Ovary (tissue), 9 donors: ENCODE results near the gene TRIM66. TPM values are rescaled to one million over a fixed set of nuclear protein-coding genes. Genes with fewer than 3 reads are reported as not detected.

Experiments used
- DNase-seq, 5 donors: peaks; one replicate each; pipeline ENCODE4 v3.0.0-alpha.2; 2019 to 2020
- H3K27ac ChIP-seq, 2 donors: fragments of 200-600 bp; one replicate each; pipeline versions ENCODE4 v1.5.1 to v1.8.0; 2019 to 2022
- H3K27me3 ChIP-seq: fragments of 200-600 bp; one replicate; pipeline ENCODE4 v1.8.0; 2022
- H3K36me3 ChIP-seq: fragments of 200-600 bp; sonication (generic); one replicate; pipeline ENCODE4 v1.5.1; 2019
- H3K4me1 ChIP-seq: one replicate; pipeline ENCODE4 v1.8.1; 2013; ENCODE audit warnings: mild to moderate bottlenecking, moderate library complexity; ENCODE audit not compliant: insufficient read depth
- H3K4me3 ChIP-seq: fragments of 200-600 bp; sonication (generic); one replicate; pipeline ENCODE4 v1.5.1; 2017
- H3K9me3 ChIP-seq, 2 donors: fragments of 200-600 bp in 1 of 2; sonication (generic) in 1 of 2; one replicate each; pipeline versions ENCODE4 v1.5.1 to v1.8.1; 2013 to 2019; ENCODE audit warnings: mild to moderate bottlenecking in 1 of 2, moderate library complexity in 1 of 2
- EP300 ChIP-seq: sonication (generic); formaldehyde crosslinking; IDR thresholded peaks from one replicate; pipeline ENCODE4 v1.6.1; 2017; ENCODE audit warnings: antibody characterized with exemption
- POLR2A ChIP-seq: fragments of 450-650 bp; IDR thresholded peaks from one replicate; pipeline ENCODE4 v1.6.1; 2017; ENCODE audit warnings: antibody characterized with exemption, mild to moderate bottlenecking, moderate library complexity
- WGBS, 3 donors: extraction: QIAGEN DNeasy Blood & Tissue Kit in 1 of 3; methylation state at CpG; one replicate each; pipeline versions ENCODE4 v1.1.5 to v1.1.7; 2013 to 2017; 5-methylcytosine and 5-hydroxymethylcytosine counted together
- intact Hi-C, 4 donors: fragments of 100-400 bp; cut with DNase I; formaldehyde crosslinking; loops; one replicate each; pipeline versions ENCODE4 v1.11.0 to v1.15.1; 2022 to 2023
- polyA plus RNA-seq, 2 donors: library from polyadenylated mRNA; stranded (reverse); fragments of 200-250 nt in 1 of 2; fragments of 350-450 nt in 1 of 2; fragmentation: Illumina TruSeq in 1 of 2; extraction: RNeasy Lipid Tissue Mini Kit (QIAGEN cat#74804) in 1 of 2; gene quantifications; one replicate each; pipeline ENCODE4 v1.2.3, GENCODE V29; 2013 to 2014
- total RNA-seq, 7 donors: library from RNA; depleted of rRNA in 2 of 7; stranded (reverse); fragments of >200 nt in 2 of 7; fragmentation: NEBNext Ultra II Directional in 3 of 7; extraction: Animal tissue kit (Norgen Biotek cat#: 25700) in 3 of 7; gene quantifications; one replicate each; pipeline versions ENCODE4 v1.1.0 to v1.2.4, GENCODE V29; 2016 to 2023
- TF ChIP-seq, protein P1 (sequence below), 3 donors: fragments of 450-650 bp in 2 of 3; fragments of 200-600 bp in 1 of 3; IDR thresholded peaks; one replicate each; pipeline versions ENCODE4 v1.5.1 to v1.8.0; 2016 to 2022; ENCODE audit warnings: antibody characterized with exemption in 3 of 3, mild to moderate bottlenecking in 1 of 3
- donor health status: DM: no; HTN: no; CAD: no; lungs with moderate emphysema.
- donor health status: DM: no; HTN: no; CAD: no.
- donor health status: Bipolar disorder and iron deficiency.
- donor health status: DM: yes; HTN: yes; CAD: no.
- donor health status: DM: no; HTN: no; CAD: no.
- donor health status: DM: yes; HTN: yes; CAD: no.

Gene TRIM66
- total and polyA plus RNA-seq, 9 donors: 2.3 to 15.4 (median 4.9) TPM

GRCh38 chr11:8661001-8661795, 21.3 kb downstream of the TRIM66 start:
- Histone ChIP-seq H3K27ac (no peak overlapping the region), H3K9me3 (no peaks in the 10 kb centered on the region), H3K4me1 (no peaks in the 10 kb centered on the region), H3K27me3 (no peaks in the 10 kb centered on the region), H3K4me3 (no peak overlapping the region), H3K36me3 (no peaks in the 10 kb centered on the region)
- TF ChIP-seq, protein P1, sequence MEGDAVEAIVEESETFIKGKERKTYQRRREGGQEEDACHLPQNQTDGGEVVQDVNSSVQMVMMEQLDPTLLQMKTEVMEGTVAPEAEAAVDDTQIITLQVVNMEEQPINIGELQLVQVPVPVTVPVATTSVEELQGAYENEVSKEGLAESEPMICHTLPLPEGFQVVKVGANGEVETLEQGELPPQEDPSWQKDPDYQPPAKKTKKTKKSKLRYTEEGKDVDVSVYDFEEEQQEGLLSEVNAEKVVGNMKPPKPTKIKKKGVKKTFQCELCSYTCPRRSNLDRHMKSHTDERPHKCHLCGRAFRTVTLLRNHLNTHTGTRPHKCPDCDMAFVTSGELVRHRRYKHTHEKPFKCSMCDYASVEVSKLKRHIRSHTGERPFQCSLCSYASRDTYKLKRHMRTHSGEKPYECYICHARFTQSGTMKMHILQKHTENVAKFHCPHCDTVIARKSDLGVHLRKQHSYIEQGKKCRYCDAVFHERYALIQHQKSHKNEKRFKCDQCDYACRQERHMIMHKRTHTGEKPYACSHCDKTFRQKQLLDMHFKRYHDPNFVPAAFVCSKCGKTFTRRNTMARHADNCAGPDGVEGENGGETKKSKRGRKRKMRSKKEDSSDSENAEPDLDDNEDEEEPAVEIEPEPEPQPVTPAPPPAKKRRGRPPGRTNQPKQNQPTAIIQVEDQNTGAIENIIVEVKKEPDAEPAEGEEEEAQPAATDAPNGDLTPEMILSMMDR (IDR thresholded peaks at IDR 0.05): no peak
- TF ChIP-seq EP300 (no peak), POLR2A (no peak)
- WGBS, 3 donors: 66 to 81% (median 67%) methylated on average over 6 of the region's 6 CpGs
- no peak for DNase-seq
- intact Hi-C loops: no loop called here

DNA sequence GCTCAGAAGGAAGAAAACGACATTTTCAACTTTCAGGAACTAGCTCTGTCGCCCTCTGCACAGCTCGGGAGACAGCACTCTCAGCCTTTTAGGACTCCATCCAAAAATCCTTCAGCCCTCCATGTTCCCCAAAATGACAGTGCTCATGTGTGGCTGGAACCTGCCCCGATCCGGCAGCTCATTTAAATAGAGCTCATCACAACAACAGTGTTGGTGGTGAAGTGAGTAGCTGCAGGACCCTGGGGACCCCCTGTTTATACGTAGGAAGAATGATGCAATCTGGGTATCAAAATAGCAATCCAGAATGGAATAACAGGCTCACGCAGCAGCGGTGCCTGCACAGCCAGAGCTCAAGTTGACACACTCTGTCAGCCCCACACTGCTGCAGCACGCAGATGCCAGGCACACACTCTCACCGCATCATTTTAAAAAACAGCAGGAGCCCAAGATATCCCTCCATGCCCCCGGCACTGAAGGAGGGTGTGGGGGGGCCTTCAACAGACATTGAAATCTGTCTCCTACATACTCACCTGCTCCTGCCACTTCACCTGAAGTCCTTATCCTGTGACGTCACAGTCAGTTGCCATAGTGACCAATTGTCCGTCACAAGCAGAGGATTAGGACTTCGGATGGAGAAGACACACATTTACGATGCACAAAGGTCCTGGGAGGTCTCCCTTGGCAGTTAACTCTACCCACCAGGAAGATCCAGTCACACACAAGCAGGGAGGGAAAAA, 24.0 kb downstream of the TRIM66 start:
- no peak for DNase-seq
- intact Hi-C loops: no loop called here
- TF ChIP-seq, protein P1 (IDR thresholded peaks at IDR 0.05): no peak
- TF ChIP-seq EP300: no peak

GRCh38 chr11:8656291-8656690, 26.2 kb downstream of the TRIM66 start:
- H3K27ac ChIP-seq: no peak overlapping the region
- no peak for DNase-seq
- intact Hi-C loops: no loop called here
- H3K27me3 ChIP-seq: no peaks in the 10 kb centered on the region
- 86 to 93% (median 89%) methylated on average over 2 of the region's 2 CpGs for WGBS, 3 donors
- TF ChIP-seq, protein P1 (IDR thresholded peaks at IDR 0.05): no peak
- no peak for TF ChIP-seq EP300
- TF ChIP-seq POLR2A: no peak
- no peaks in the 10 kb centered on the region for H3K4me1 ChIP-seq
- no peaks in the 10 kb centered on the region for H3K9me3 ChIP-seq
- H3K4me3 ChIP-seq: no peak overlapping the region
- no peaks in the 10 kb centered on the region for H3K36me3 ChIP-seq

More for the DNA sequence above, 24.0 kb downstream of the TRIM66 start:
- H3K9me3 ChIP-seq: no peaks in the 10 kb centered on the region
- no peaks in the 10 kb centered on the region for H3K27me3 ChIP-seq
- WGBS, 3 donors: 66 to 73% (median 68%) methylated on average over 15 of the region's 15 CpGs
- no peak overlapping the region for H3K27ac ChIP-seq
- no peak overlapping the region for H3K4me3 ChIP-seq
- H3K4me1 ChIP-seq: no peaks in the 10 kb centered on the region
- H3K36me3 ChIP-seq: no peaks in the 10 kb centered on the region

DNA sequence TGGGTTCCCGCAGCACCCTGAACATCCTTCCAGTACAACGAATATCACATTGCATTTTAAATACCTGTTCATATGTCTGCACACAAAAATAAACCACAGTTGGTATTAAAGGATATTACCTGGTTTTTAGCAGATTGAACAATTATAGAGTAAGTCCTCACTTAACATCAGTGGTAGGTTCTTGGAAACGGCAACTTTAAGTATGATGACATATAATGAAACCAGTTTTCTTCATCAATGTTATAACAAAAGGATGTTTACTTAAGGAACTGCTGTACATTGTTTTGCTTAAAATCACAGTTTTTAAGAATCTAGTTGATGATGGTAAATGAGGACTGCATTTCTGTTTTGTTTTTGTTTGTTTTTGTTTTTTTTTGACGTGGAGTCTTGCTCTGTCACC, 28.0 kb downstream of the TRIM66 start:
- intact Hi-C loops: no loop called here
- whole genome bisulfite sequencing, 3 donors: 61 to 71% (median 67%) methylated on average over 4 of the region's 4 CpGs
- no peaks in the 10 kb centered on the region for H3K4me1 ChIP-seq
- H3K27ac ChIP-seq: no peak overlapping the region
- H3K27me3 ChIP-seq: no peaks in the 10 kb centered on the region
- TF ChIP-seq, protein P1 (IDR thresholded peaks at IDR 0.05): no peak
- TF ChIP-seq POLR2A (no peak), EP300 (no peak)
- no peak overlapping the region for H3K4me3 ChIP-seq
- H3K9me3 ChIP-seq: no peaks in the 10 kb centered on the region
- no peak for DNase-seq
- H3K36me3 ChIP-seq: no peaks in the 10 kb centered on the region
